ENCODE results near the gene ZNF292.
"Not testable (repeated sequence)": the region's sequence is repeated elsewhere in the genome, so short reads cannot be mapped to it uniquely, and the experiment has no call there.

Gene ZNF292

DNA sequence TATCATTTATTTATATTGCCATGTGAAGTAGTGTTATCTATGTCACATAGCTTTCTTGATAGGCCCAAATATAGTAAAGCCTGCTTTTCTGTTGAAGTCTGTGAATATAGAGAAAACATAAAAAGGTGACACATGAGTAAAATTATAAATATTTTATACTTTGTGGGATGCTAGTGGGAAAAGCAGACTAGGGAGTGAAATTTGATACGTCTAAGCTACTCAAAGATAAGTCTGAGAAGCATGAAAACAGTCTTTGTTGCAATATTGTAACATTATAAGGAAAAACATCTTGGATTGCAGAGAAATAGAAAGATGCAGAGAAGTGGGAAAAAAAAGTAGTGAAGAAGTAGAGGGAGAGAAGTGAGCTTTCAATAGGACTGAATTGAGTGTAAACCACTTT is 75.4 kb downstream of the ZNF292 start:
- Histone ChIP-seq H3K9ac (ENCODE audit: low read depth, low read length) (no peak overlapping the region), H3K4me1 (ENCODE audit: insufficient read depth, low read length) (no peaks in the 10 kb centered on the region), H3K4me3 (ENCODE audit: low read depth in 1 of 2, low read length in 2 of 2) (no peak overlapping the region), H3K27ac (ENCODE audit: low read length) (no peak overlapping the region), H4K20me1 (ENCODE audit: insufficient read depth, low read length) (no peaks in the 10 kb centered on the region), H3K27me3 (ENCODE audit: insufficient read depth, low read length, poor library complexity) (no peaks in the 10 kb centered on the region), H2AFZ (ENCODE audit: low read depth, low read length) (no peak overlapping the region), H3K9me3 (ENCODE audit: insufficient read depth, low read length, severe bottlenecking) (no peaks in the 10 kb centered on the region), H3K79me2 (ENCODE audit: insufficient read depth, low read length) (peaks cover 34% of the 10 kb centered on the region), H3K4me2 (ENCODE audit: insufficient read depth, low read length) (no peak overlapping the region), H3K36me3 (ENCODE audit: insufficient read depth, low read length) (peaks cover 86% of the 10 kb centered on the region)
- TF ChIP-seq, protein P1, sequence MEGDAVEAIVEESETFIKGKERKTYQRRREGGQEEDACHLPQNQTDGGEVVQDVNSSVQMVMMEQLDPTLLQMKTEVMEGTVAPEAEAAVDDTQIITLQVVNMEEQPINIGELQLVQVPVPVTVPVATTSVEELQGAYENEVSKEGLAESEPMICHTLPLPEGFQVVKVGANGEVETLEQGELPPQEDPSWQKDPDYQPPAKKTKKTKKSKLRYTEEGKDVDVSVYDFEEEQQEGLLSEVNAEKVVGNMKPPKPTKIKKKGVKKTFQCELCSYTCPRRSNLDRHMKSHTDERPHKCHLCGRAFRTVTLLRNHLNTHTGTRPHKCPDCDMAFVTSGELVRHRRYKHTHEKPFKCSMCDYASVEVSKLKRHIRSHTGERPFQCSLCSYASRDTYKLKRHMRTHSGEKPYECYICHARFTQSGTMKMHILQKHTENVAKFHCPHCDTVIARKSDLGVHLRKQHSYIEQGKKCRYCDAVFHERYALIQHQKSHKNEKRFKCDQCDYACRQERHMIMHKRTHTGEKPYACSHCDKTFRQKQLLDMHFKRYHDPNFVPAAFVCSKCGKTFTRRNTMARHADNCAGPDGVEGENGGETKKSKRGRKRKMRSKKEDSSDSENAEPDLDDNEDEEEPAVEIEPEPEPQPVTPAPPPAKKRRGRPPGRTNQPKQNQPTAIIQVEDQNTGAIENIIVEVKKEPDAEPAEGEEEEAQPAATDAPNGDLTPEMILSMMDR (IDR thresholded peaks at IDR 0.05; ENCODE audit: borderline replicate concordance, extremely low read depth, low read length, poor library complexity, severe bottlenecking): no peak
- TF ChIP-seq EZH2 (IDR thresholded peaks at IDR 0.05; ENCODE audit: borderline replicate concordance, low read depth, low read length, severe bottlenecking): no peak
- ATAC-seq (ENCODE audit: insufficient read depth, low read depth) (no peak), DNase-seq (no peak)

DNA sequence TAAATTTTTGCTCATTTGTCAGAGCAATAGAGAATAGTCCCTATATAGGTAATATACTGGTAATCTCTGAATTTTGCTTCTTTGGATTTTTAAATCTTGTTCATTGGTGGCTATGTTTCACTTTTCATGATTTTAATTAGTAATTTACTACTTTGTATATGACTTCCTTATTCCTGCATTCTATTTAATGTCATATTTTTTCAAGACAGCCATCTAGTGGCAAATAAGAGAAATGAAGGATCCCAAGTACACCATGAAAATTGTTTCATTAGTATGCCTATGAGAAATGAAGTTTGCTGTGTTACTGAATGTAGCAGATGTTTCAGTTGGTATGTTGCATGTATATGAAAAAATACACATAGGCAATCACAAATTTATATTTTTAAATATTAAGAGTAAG is 82.4 kb downstream of the ZNF292 start:
- Histone ChIP-seq H3K27me3 (ENCODE audit: insufficient read depth, low read length, poor library complexity) (no peaks in the 10 kb centered on the region), H2AFZ (ENCODE audit: low read depth, low read length) (no peak overlapping the region), H3K9me3 (ENCODE audit: insufficient read depth, low read length, severe bottlenecking) (peaks cover 8% of the 10 kb centered on the region), H3K4me3 (ENCODE audit: low read depth in 1 of 2, low read length in 2 of 2) (no peak overlapping the region), H3K36me3 (ENCODE audit: insufficient read depth, low read length) (peaks cover 82% of the 10 kb centered on the region), H3K4me2 (ENCODE audit: insufficient read depth, low read length) (no peak overlapping the region), H3K79me2 (ENCODE audit: insufficient read depth, low read length) (peaks cover 24% of the 10 kb centered on the region), H3K4me1 (ENCODE audit: insufficient read depth, low read length) (no peaks in the 10 kb centered on the region), H3K27ac (ENCODE audit: low read length) (no peak overlapping the region), H4K20me1 (ENCODE audit: insufficient read depth, low read length) (0 out of 2 replicates have a peak, but pooled peaks cover 3% of the 10 kb centered on the region), H3K9ac (ENCODE audit: low read depth, low read length) (no peak overlapping the region)
- ATAC-seq (ENCODE audit: insufficient read depth, low read depth) (peak; percentile 39; the same call in 1 of the 3 replicates), DNase-seq (no peak)
- TF ChIP-seq, protein P1 (IDR thresholded peaks at IDR 0.05; ENCODE audit: borderline replicate concordance, extremely low read depth, low read length, poor library complexity, severe bottlenecking): peak; percentile 53
- no peak for TF ChIP-seq EZH2 (IDR thresholded peaks at IDR 0.05; ENCODE audit: borderline replicate concordance, low read depth, low read length, severe bottlenecking)

DNA sequence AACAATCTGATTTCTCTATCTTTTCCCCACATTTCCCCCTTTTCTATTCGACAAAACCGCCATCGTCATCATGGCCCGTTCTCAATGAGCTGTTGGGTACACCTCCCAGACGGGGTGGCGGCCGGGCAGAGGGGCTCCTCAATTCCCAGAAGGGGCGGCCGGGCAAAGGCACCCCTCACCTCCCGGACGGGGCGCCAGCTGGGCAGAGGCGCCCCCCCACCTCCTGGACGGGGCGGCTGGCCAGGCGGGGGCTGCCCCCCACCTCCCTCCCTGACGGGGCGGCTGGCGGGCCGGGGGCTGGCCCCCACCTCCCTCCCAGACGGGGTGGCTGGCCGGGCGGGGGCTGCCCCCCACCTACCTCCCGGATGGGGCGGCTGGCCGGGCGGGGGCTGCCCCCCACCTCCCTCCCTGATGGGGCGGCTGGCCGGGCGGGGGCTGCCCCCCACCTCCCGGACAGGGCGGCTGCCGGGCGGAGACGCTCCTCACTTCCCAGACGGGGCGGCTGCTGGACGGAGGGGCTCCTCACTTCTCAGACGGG is 83.8 kb downstream of the ZNF292 start:
- H3K4me1 ChIP-seq (ENCODE audit: insufficient read depth, low read length); H4K20me1 ChIP-seq (ENCODE audit: insufficient read depth, low read length); DNase-seq; H3K9ac ChIP-seq (ENCODE audit: low read depth, low read length); H2AFZ ChIP-seq (ENCODE audit: low read depth, low read length); H3K4me2 ChIP-seq (ENCODE audit: insufficient read depth, low read length); H3K4me3 ChIP-seq (ENCODE audit: low read depth in 1 of 2, low read length in 2 of 2); H3K9me3 ChIP-seq (ENCODE audit: insufficient read depth, low read length, severe bottlenecking); H3K27me3 ChIP-seq (ENCODE audit: insufficient read depth, low read length, poor library complexity); H3K27ac ChIP-seq (ENCODE audit: low read length); ATAC-seq (ENCODE audit: insufficient read depth, low read depth): not testable (repeated sequence)
- peaks cover 80% of the 10 kb centered on the region for H3K36me3 ChIP-seq (ENCODE audit: insufficient read depth, low read length)
- H3K79me2 ChIP-seq (ENCODE audit: insufficient read depth, low read length): peaks cover 26% of the 10 kb centered on the region

DNA sequence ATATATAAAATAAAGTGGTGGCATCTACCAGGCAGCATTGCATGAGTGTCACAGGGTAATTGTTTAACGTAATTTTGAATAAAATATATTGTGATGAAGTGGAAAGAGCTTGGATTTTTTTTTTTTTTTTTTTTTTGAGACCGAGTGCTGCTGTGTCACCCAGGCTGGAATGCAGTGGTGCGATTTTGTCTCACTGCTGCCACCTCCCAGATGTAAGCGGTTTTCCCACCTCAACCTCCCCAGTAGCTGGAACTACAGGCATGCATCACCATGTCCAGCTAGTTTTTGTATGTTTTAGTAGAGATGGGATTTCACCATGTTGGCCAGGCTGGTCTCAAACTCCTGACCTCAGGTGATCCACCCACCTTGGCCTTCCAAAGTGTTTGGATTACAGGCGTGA is 85.9 kb downstream of the ZNF292 start:
- DNase-seq: no peak
- Histone ChIP-seq H3K4me2 (ENCODE audit: insufficient read depth, low read length) (no peak overlapping the region), H3K4me1 (ENCODE audit: insufficient read depth, low read length) (no peaks in the 10 kb centered on the region), H4K20me1 (ENCODE audit: insufficient read depth, low read length) (0 out of 2 replicates have a peak, but pooled peaks cover 3% of the 10 kb centered on the region), H3K79me2 (ENCODE audit: insufficient read depth, low read length) (peaks cover 15% of the 10 kb centered on the region; the same call in 1 of the 2 replicates), H3K27me3 (ENCODE audit: insufficient read depth, low read length, poor library complexity) (no peaks in the 10 kb centered on the region), H3K36me3 (ENCODE audit: insufficient read depth, low read length) (peaks cover 74% of the 10 kb centered on the region), H2AFZ (ENCODE audit: low read depth, low read length) (no peak overlapping the region), H3K9ac (ENCODE audit: low read depth, low read length) (no peak overlapping the region), H3K27ac (ENCODE audit: low read length) (no peak overlapping the region), H3K9me3 (ENCODE audit: insufficient read depth, low read length, severe bottlenecking) (peaks cover 8% of the 10 kb centered on the region), H3K4me3 (ENCODE audit: low read depth in 1 of 2, low read length in 2 of 2) (no peak overlapping the region)
- TF ChIP-seq, protein P1 (IDR thresholded peaks at IDR 0.05; ENCODE audit: borderline replicate concordance, extremely low read depth, low read length, poor library complexity, severe bottlenecking): no peak
- no peak for TF ChIP-seq EZH2 (IDR thresholded peaks at IDR 0.05; ENCODE audit: borderline replicate concordance, low read depth, low read length, severe bottlenecking)
- no peak for ATAC-seq (ENCODE audit: insufficient read depth, low read depth)
